A549 (cell line): Measurements from ENCODE around the gene PLD1.

Source experiments
- CTCF ChIP-seq: fragments of >200 bp; sonication (Bioruptor Twin); formaldehyde crosslinking; IDR thresholded peaks from 3 replicates; pipeline ENCODE4 v1.5.1; 2016
- HMGXB4 ChIP-seq: fragments of 250-450 bp; sonication (Bioruptor Pico); IDR thresholded peaks from 2 replicates; pipeline ENCODE4 v1.5.0; 2021; ENCODE audit warnings: mild to moderate bottlenecking, moderate library complexity, borderline replicate concordance
- MAX ChIP-seq: IDR thresholded peaks from 2 replicates; pipeline ENCODE4 v1.6.1; 2012
- POLR2A ChIP-seq: IDR thresholded peaks from 2 replicates; pipeline ENCODE4 v1.6.1; 2012; ENCODE audit warnings: mild to moderate bottlenecking, low read length

GRCh38 chr3:171835116-171835515, 24.8 kb upstream of the PLD1 start:
- no peak for TF ChIP-seq CTCF
- no peak for TF ChIP-seq POLR2A
- no peak for TF ChIP-seq MAX
- no peak for TF ChIP-seq HMGXB4 (CRISPR knock-in tag)
